Neural cell (in vitro differentiated cells): ENCODE results near the gene MCM3AP. TPM values are rescaled to one million over a fixed set of nuclear protein-coding genes. Genes with fewer than 3 reads are reported as not detected.

Experiments used
- H2AFZ ChIP-seq: fragments of 200-600, 300-800 bp; sonication (generic), shearing (Covaris generic); 2 replicates; pipeline ENCODE4 v1.6.0; 2014; ENCODE audit warnings: low read depth, mild to moderate bottlenecking, antibody characterized with exemption, low read length, moderate library complexity
- H3F3A ChIP-seq: fragments of 200-600 bp; shearing (Covaris generic); 2 replicates; pipeline ENCODE4 v1.6.1; 2016; ENCODE audit warnings: mild to moderate bottlenecking, moderate library complexity, mixed read lengths, antibody characterized with exemption, low read length; ENCODE audit not compliant: insufficient read depth, poor library complexity, severe bottlenecking
- H3K27ac ChIP-seq: fragments of 200-600, 300-800 bp; sonication (generic), shearing (Covaris generic); 2 replicates; pipeline ENCODE4 v1.5.1; 2014; ENCODE audit warnings: mild to moderate bottlenecking, low read length, moderate library complexity
- H3K27me3 ChIP-seq: fragments of 300-800, 200-600 bp; sonication (generic), shearing (Covaris generic); 2 replicates; pipeline ENCODE4 v1.6.0; 2014; ENCODE audit warnings: mild to moderate bottlenecking, low read depth, low read length, moderate library complexity; ENCODE audit not compliant: insufficient read depth
- H3K36me3 ChIP-seq: fragments of 300-800, 200-600 bp; sonication (generic), shearing (Covaris generic); 2 replicates; pipeline ENCODE4 v1.5.1; 2014; ENCODE audit warnings: mild to moderate bottlenecking, antibody characterized with exemption, low read length, moderate library complexity; ENCODE audit not compliant: insufficient read depth
- H3K4me2 ChIP-seq: fragments of 300-800, 200-600 bp; sonication (generic), shearing (Covaris generic); 2 replicates; pipeline ENCODE4 v1.6.0; 2014; ENCODE audit warnings: mild to moderate bottlenecking, low read length
- H3K4me3 ChIP-seq: fragments of 300-800, 200-600 bp; sonication (generic), shearing (Covaris generic); 2 replicates; pipeline ENCODE4 v1.5.1; 2014; ENCODE audit warnings: mild to moderate bottlenecking, low read length, moderate library complexity
- H3K79me2 ChIP-seq: fragments of 200-600 bp; shearing (Covaris generic); replicated peaks from 2 replicates; pipeline ENCODE4 v1.6.0; 2014; ENCODE audit warnings: mild to moderate bottlenecking, low read length, moderate library complexity; ENCODE audit not compliant: insufficient read depth
- H3K9ac ChIP-seq: fragments of 300-800, 200-600 bp; sonication (generic), shearing (Covaris generic); 2 replicates; pipeline ENCODE4 v1.6.1; 2016; ENCODE audit warnings: mild to moderate bottlenecking, low read length, mixed read lengths
- H3K9me2 ChIP-seq: fragments of 200-600 bp; shearing (Covaris generic); 2 replicates; pipeline ENCODE4 v1.6.1; 2016; ENCODE audit warnings: mild to moderate bottlenecking, low read length, mixed read lengths; ENCODE audit not compliant: insufficient read depth
- H3K9me3 ChIP-seq: fragments of 200-600, 300-800 bp; sonication (generic), shearing (Covaris generic); 2 replicates; pipeline ENCODE4 v1.6.1; 2016; ENCODE audit warnings: mild to moderate bottlenecking, mixed run types, low read length, moderate library complexity, mixed read lengths
- H4K20me1 ChIP-seq: fragments of 200-600 bp; shearing (Covaris generic); 2 replicates; pipeline ENCODE4 v1.6.1; 2016; ENCODE audit warnings: mild to moderate bottlenecking, mixed run types; ENCODE audit not compliant: insufficient read depth
- CTCF ChIP-seq: fragments of 450-650 bp; IDR thresholded peaks from 2 replicates; pipeline ENCODE4 v1.5.1; 2014; ENCODE audit warnings: antibody characterized with exemption, mild to moderate bottlenecking, moderate library complexity; ENCODE audit not compliant: poor library complexity, severe bottlenecking
- EP300 ChIP-seq: fragments of 450-650 bp; conservative IDR thresholded peaks from 2 replicates; pipeline ENCODE4 v1.6.1; 2014; ENCODE audit warnings: antibody characterized with exemption, mild to moderate bottlenecking, moderate library complexity; ENCODE audit not compliant: poor library complexity, severe bottlenecking
- EZH2 ChIP-seq: fragments of 200-600, 300-800 bp; shearing (Covaris generic), sonication (generic); IDR thresholded peaks from 2 replicates; pipeline ENCODE4 v1.6.1; 2014; ENCODE audit warnings: antibody characterized with exemption, low read length, borderline replicate concordance, mild to moderate bottlenecking; ENCODE audit not compliant: insufficient read depth, poor library complexity, severe bottlenecking
- MXI1 ChIP-seq: fragments of 450-650 bp; conservative IDR thresholded peaks from 2 replicates; pipeline ENCODE4 v1.6.1; 2014; ENCODE audit warnings: antibody characterized with exemption, mild to moderate bottlenecking; ENCODE audit not compliant: poor library complexity, severe bottlenecking
- POLR2AphosphoS5 ChIP-seq: IDR thresholded peaks from 2 replicates; pipeline ENCODE4 v1.6.1; 2012
- RAD21 ChIP-seq: fragments of 450-650 bp; conservative IDR thresholded peaks from 2 replicates; pipeline ENCODE4 v1.6.1; 2014; ENCODE audit warnings: antibody characterized with exemption, mild to moderate bottlenecking, moderate library complexity
- REST ChIP-seq: IDR thresholded peaks from 2 replicates; pipeline ENCODE4 v1.6.1; 2012; ENCODE audit warnings: borderline replicate concordance
- SMC3 ChIP-seq: fragments of 450-650 bp; conservative IDR thresholded peaks from 2 replicates; pipeline ENCODE4 v1.6.1; 2014; ENCODE audit warnings: antibody characterized with exemption, mild to moderate bottlenecking, moderate library complexity; ENCODE audit not compliant: poor library complexity
- TAF1 ChIP-seq: IDR thresholded peaks from 2 replicates; pipeline ENCODE4 v1.6.1; 2012; ENCODE audit warnings: low read depth
- polyA plus RNA-seq: library from polyadenylated mRNA; depleted of rRNA; stranded (reverse); fragments of >200 nt; gene quantifications from 2 replicates; pipeline ENCODE4 v1.2.3, GENCODE V29; 2014

Gene MCM3AP
- polyA plus RNA-seq, 1 donor from 2014 or later: 74.2 TPM

- Histone ChIP-seq H3K4me2 (no peak overlapping the region), H3K9me2 (no peaks in the 10 kb centered on the region), H2AFZ (no peak overlapping the region), H3K27me3 (no peaks in the 10 kb centered on the region), H3K9me3 (no peaks in the 10 kb centered on the region), H3K4me3 (no peak overlapping the region), H4K20me1 (no peaks in the 10 kb centered on the region), H3K9ac (no peak overlapping the region), H3K79me2 (no peaks in the 10 kb centered on the region), H3K36me3 (peaks cover 5% of the 10 kb centered on the region), H3F3A (no peaks in the 10 kb centered on the region), H3K27ac (no peak overlapping the region)
- TF ChIP-seq RAD21 (no peak), CTCF (no peak)
Measured at GRCh38 chr21:46265736-46266525, 19.5 kb downstream of the MCM3AP start.

- Histone ChIP-seq H4K20me1 (no peaks in the 10 kb centered on the region), H3K4me3 (no peak overlapping the region), H3K27ac (no peak overlapping the region), H3K4me2 (no peak overlapping the region), H3K9ac (no peak overlapping the region), H3K9me3 (no peaks in the 10 kb centered on the region), H3K36me3 (peaks cover 5% of the 10 kb centered on the region), H2AFZ (no peak overlapping the region), H3K27me3 (no peaks in the 10 kb centered on the region), H3K79me2 (no peaks in the 10 kb centered on the region), H3F3A (no peaks in the 10 kb centered on the region), H3K9me2 (no peaks in the 10 kb centered on the region)
- TF ChIP-seq POLR2AphosphoS5: no peak
- TF ChIP-seq SMC3: no peak
- no peak for TF ChIP-seq MXI1
- TF ChIP-seq EZH2: no peak
- no peak for TF ChIP-seq EP300
- no peak for TF ChIP-seq TAF1
- no peak for TF ChIP-seq CTCF
- no peak for TF ChIP-seq RAD21
- TF ChIP-seq REST: no peak
Measured at GRCh38 chr21:46264690-46265144, 20.7 kb downstream of the MCM3AP start.
